OCI-LY3 (cell line): Measurements from ENCODE around the gene SLC35F3.
"Not testable (repeated sequence)": the region's sequence is repeated elsewhere in the genome, so short reads cannot be mapped to it uniquely, and the experiment has no call there.

Experiments
- H2AFZ ChIP-seq: fragments of 200-600, 300-600 bp; shearing (Covaris generic); 2 replicates; pipeline ENCODE4 v1.6.0; 2014; ENCODE audit warnings: antibody characterized with exemption, low read depth, low read length
- H3K27ac ChIP-seq: fragments of 200-600, 300-600 bp; sonication (generic); 2 replicates; pipeline ENCODE4 v1.5.1; 2014; ENCODE audit warnings: mild to moderate bottlenecking, low read length, moderate library complexity, mixed read lengths
- H3K27me3 ChIP-seq: fragments of 200-600, 300-600 bp; sonication (generic); 2 replicates; pipeline ENCODE4 v1.6.1; 2014; ENCODE audit warnings: low read depth, low read length, mixed read lengths
- H3K36me3 ChIP-seq: fragments of 200-600, 300-600 bp; sonication (generic); replicated peaks from 2 replicates; pipeline ENCODE3; 2014; ENCODE audit warnings: low read depth, low read length, mixed read lengths
- H3K4me1 ChIP-seq: fragments of 300-600, 200-600 bp; sonication (generic); 2 replicates; pipeline ENCODE4 v1.6.1; 2014; ENCODE audit warnings: low read length, mixed read lengths
- H3K4me2 ChIP-seq: fragments of 200-600, 300-600 bp; sonication (generic); 2 replicates; pipeline ENCODE4 v1.6.1; 2014; ENCODE audit warnings: low read length, mixed read lengths
- H3K4me3 ChIP-seq: fragments of 300-600, 200-600 bp; sonication (generic); 2 replicates; pipeline ENCODE4 v1.5.1; 2014; ENCODE audit warnings: antibody characterized with exemption, mild to moderate bottlenecking, low read length, moderate library complexity
- H3K79me2 ChIP-seq: fragments of 300-600, 200-600 bp; shearing (Covaris generic); 2 replicates; pipeline ENCODE4 v1.6.1; 2014; ENCODE audit warnings: mild to moderate bottlenecking, low read length, mixed read lengths
- H3K9ac ChIP-seq: fragments of 300-600, 200-600 bp; shearing (Covaris generic); 2 replicates; pipeline ENCODE4 v1.6.0; 2014; ENCODE audit warnings: mild to moderate bottlenecking, low read length, moderate library complexity
- H3K9me3 ChIP-seq: fragments of 200-600, 300-600 bp; shearing (Covaris generic); 2 replicates; pipeline ENCODE4 v1.6.1; 2014; ENCODE audit warnings: low read length, mixed read lengths; ENCODE audit not compliant: insufficient read depth
- H4K20me1 ChIP-seq: fragments of 200-600, 300-600 bp; sonication (generic); 2 replicates; pipeline ENCODE4 v1.6.1; 2016; ENCODE audit warnings: low read length, mixed read lengths; ENCODE audit not compliant: insufficient read depth
- EZH2phosphoT487 ChIP-seq: fragments of 200-600 bp; shearing (Covaris generic); IDR thresholded peaks from 2 replicates; pipeline ENCODE4 v1.6.1; 2018; ENCODE audit warnings: antibody characterized with exemption, mixed run types, low read depth
- TF ChIP-seq, protein P1 (sequence below): fragments of 200-600, 300-600 bp; sonication (generic); IDR thresholded peaks from 2 replicates; pipeline ENCODE4 v1.5.1; 2014; ENCODE audit warnings: antibody characterized with exemption, low read length, low read depth

The SLC35F3 gene

DNA sequence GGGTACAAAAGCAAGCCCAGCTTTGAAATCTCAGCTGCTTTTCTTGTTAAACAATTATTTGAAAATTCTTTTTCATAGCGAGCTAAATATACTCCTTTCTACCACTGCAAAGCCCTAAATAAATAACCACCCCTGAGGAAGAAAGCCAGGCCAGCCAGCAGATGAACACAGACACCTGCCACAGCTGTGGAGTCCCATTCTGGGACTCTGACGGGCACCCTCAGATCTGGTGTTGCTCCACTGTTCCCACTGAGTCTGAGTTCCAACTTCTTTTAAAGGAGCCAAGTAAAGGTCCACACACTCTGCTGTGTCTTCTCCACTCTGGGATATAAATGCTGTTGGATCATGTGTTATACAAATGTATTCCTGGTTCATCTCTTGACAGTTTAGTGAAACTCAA is 391.1 kb downstream of the SLC35F3 start:
- Histone ChIP-seq H3K4me1 (peaks cover 22% of the 10 kb centered on the region), H2AFZ (no peak overlapping the region), H3K4me3 (no peak overlapping the region), H3K27ac (no peak overlapping the region), H3K36me3 (no peaks in the 10 kb centered on the region), H3K27me3 (peaks cover 30% of the 10 kb centered on the region), H3K79me2 (no peaks in the 10 kb centered on the region), H3K9ac (no peak overlapping the region), H4K20me1 (no peaks in the 10 kb centered on the region), H3K4me2 (no peak overlapping the region), H3K9me3 (peaks cover 3% of the 10 kb centered on the region; the same call in 1 of the 2 replicates)
- TF ChIP-seq EZH2phosphoT487, result no peak
- TF ChIP-seq, protein P1, sequence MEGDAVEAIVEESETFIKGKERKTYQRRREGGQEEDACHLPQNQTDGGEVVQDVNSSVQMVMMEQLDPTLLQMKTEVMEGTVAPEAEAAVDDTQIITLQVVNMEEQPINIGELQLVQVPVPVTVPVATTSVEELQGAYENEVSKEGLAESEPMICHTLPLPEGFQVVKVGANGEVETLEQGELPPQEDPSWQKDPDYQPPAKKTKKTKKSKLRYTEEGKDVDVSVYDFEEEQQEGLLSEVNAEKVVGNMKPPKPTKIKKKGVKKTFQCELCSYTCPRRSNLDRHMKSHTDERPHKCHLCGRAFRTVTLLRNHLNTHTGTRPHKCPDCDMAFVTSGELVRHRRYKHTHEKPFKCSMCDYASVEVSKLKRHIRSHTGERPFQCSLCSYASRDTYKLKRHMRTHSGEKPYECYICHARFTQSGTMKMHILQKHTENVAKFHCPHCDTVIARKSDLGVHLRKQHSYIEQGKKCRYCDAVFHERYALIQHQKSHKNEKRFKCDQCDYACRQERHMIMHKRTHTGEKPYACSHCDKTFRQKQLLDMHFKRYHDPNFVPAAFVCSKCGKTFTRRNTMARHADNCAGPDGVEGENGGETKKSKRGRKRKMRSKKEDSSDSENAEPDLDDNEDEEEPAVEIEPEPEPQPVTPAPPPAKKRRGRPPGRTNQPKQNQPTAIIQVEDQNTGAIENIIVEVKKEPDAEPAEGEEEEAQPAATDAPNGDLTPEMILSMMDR, result no peak

DNA sequence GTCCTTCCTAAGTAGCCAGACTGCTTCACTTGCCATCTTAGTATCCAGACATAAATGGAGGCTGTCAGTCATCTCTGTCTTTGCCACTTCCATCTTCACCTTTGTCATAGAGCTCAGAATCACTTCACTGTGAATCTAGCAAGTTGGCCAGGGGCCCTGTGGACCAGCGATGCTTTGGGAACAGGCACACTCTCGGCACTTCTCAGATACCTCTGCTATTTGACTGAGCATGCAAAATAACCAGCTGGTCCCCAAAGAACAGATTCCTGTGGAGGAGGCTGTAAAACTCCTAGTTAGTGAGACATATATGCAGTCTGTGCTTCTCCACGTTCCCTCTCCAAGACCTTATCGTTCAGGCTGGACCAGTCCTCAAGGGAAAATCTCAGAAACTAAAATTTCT is 392.0 kb downstream of the SLC35F3 start:
- TF ChIP-seq, protein P1, result no peak
- TF ChIP-seq EZH2phosphoT487, result no peak
- peaks cover 30% of the 10 kb centered on the region for H3K27me3 ChIP-seq
- no peaks in the 10 kb centered on the region for H3K36me3 ChIP-seq
- no peaks in the 10 kb centered on the region for H3K9me3 ChIP-seq
- H4K20me1 ChIP-seq, result no peaks in the 10 kb centered on the region
- H2AFZ ChIP-seq, result no peak overlapping the region
- H3K27ac ChIP-seq, result no peak overlapping the region
- H3K4me1 ChIP-seq, result peaks cover 22% of the 10 kb centered on the region
- no peak overlapping the region for H3K9ac ChIP-seq
- no peak overlapping the region for H3K4me2 ChIP-seq
- H3K79me2 ChIP-seq, result no peaks in the 10 kb centered on the region
- H3K4me3 ChIP-seq, result no peak overlapping the region

DNA sequence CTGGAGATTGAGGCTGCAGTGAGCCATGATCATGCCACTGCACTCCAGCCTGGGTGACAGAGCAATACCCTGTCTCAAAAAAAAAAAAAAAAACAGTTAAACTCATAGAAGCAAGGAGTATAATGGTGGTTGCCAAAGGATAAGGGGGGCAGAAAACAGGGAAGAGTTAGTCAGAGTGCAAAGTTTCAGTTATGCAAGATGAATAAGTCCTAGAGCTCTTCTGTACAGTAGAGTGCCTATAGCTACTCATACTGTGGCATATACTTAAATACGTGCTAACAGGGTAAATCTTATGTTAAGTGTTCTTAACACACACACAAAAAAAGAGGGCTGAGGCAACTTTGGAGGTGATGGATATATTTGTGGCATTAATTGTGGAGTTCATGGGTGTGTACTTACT is 393.2 kb downstream of the SLC35F3 start:
- Histone ChIP-seq H3K9me3 (no peaks in the 10 kb centered on the region), H3K4me1 (peaks cover 31% of the 10 kb centered on the region), H3K9ac (no peak overlapping the region), H3K36me3 (no peaks in the 10 kb centered on the region), H3K27me3 (peaks cover 30% of the 10 kb centered on the region), H3K79me2 (no peaks in the 10 kb centered on the region), H3K27ac (no peak overlapping the region), H3K4me3 (no peak overlapping the region), H2AFZ (no peak overlapping the region), H4K20me1 (no peaks in the 10 kb centered on the region), H3K4me2 (no peak overlapping the region)
- TF ChIP-seq, protein P1, result no peak
- no peak for TF ChIP-seq EZH2phosphoT487

DNA sequence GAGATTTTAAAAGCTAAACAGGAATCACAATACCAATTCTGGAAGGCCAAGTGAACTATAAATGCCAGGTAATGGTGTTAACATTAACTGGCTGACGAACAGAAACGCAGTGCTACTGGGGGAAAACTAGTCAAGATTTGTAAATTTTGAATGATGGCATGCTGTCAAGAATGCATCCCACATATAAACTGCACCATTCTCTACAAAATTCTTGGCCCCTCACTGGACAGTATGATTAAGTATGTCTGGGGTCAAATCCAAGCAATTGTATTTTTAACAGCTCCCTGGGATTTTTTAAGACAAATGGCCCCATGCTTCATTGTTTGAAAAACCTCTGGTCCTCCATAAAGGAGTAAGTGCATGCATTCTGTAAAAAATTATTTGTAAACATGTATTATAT is 395.6 kb downstream of the SLC35F3 start:
- Histone ChIP-seq H3K4me2 (no peak overlapping the region), H3K9ac (no peak overlapping the region), H3K4me3 (no peak overlapping the region), H3K79me2 (no peaks in the 10 kb centered on the region), H3K27me3 (peaks cover 29% of the 10 kb centered on the region), H3K27ac (no peak overlapping the region), H3K36me3 (no peaks in the 10 kb centered on the region), H4K20me1 (no peaks in the 10 kb centered on the region), H3K4me1 (peaks cover 39% of the 10 kb centered on the region), H2AFZ (no peak overlapping the region), H3K9me3 (no peaks in the 10 kb centered on the region)
- TF ChIP-seq, protein P1, result no peak
- no peak for TF ChIP-seq EZH2phosphoT487

DNA sequence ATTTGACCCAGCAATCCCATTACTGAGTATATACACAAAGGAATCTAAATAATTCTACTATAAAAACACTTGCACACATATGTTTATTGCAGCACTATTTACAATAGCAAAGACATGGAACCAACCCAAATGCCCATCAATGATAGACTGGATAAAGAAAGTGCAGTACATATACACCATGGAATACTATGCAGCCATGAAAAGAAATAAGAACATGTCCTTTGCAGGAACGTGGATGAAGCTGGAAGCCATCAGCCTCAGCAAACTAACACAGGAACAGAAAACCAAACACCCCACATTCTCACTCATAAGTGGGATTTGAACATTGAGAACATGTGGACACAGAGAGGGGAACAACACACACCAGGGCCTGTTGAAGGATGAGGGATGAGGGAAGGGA is 397.2 kb downstream of the SLC35F3 start:
- not testable (repeated sequence) for H3K79me2 ChIP-seq, H3K9me3 ChIP-seq, H3K9ac ChIP-seq, H4K20me1 ChIP-seq, H3K4me3 ChIP-seq, H2AFZ ChIP-seq, H3K27ac ChIP-seq, H3K4me2 ChIP-seq, H3K36me3 ChIP-seq
- H3K27me3 ChIP-seq, result peaks cover 14% of the 10 kb centered on the region
- H3K4me1 ChIP-seq, result peaks cover 33% of the 10 kb centered on the region
